K562 (cell line): ENCODE results near the gene CSMD2. TPM values are rescaled to one million over a fixed set of nuclear protein-coding genes. Genes with fewer than 3 reads are reported as not detected.

Experiments used
- ATAC-seq: fragments of 200-7000 bp; cut with Tn5 transposase; 3 replicates; pipeline ENCODE4 v1.9.1; 2020; ENCODE audit warnings: moderate library complexity
- Bru-seq: library from RNA; stranded (reverse); fragments of 400-500 nt; gene quantifications from one replicate; lab custom pipeline; 2021; lab: Mats Ljungman, UMichigan
- BruChase-seq, 2 experiments: library from RNA; stranded (reverse); fragments of 400-500 nt; gene quantifications; one replicate each; lab custom pipeline; 2021; lab: Mats Ljungman, UMichigan
- BruUV-seq: library from RNA; stranded (reverse); fragments of 400-500 nt; replicated peaks from 2 replicates; lab custom pipeline; 2021; lab: Mats Ljungman, UMichigan
- CTCF ChIA-PET: fragments of 300-600 bp; formaldehyde crosslinking; extraction: SDS; loops from one replicate; lab custom pipeline; 2021; ENCODE audit warnings: low intra/inter-chr PET ratio; lab: Yijun Ruan, JAX
- POLR2A ChIA-PET: fragments of 300-600, 350-650 bp; sonication (Branson Sonifier 250); formaldehyde crosslinking; extraction: SDS; loops from one replicate; lab custom pipeline; 2021; ENCODE audit warnings: antibody characterized with exemption, inconsistent platforms; lab: Yijun Ruan, JAX
- DNase-seq, 4 experiments: peaks; one replicate each; pipeline versions ENCODE4 v3.0.0 to v3.0.0-alpha.2; 2011 to 2018; ENCODE audit warnings: low spot score in 3 of 4, mixed read lengths in 3 of 4; ENCODE audit errors: extremely low read depth in 1 of 4
- FAIRE-seq: peaks from 2 replicates; lab custom pipeline; 2011; peaks lifted over from hg19 to GRCh38; lab: Jason Lieb, UNC
- H2AFZ ChIP-seq: 2 replicates; pipeline ENCODE4 v1.6.0; 2011; ENCODE audit warnings: low read depth, low read length, control low read depth, inconsistent platforms
- H3K27ac ChIP-seq: fragments of 200-600 bp; 3 replicates; pipeline ENCODE4 v1.8.0; 2011; ENCODE audit warnings: low read depth, mild to moderate bottlenecking, control low read depth, inconsistent platforms, low read length, moderate library complexity, mixed read lengths; ENCODE audit errors: extremely low read depth
- H3K27me3 ChIP-seq, 2 experiments: fragments of 300-600 bp in 1 of 2; 2 replicates in 1 of 2; 3 replicates in 1 of 2; pipeline versions ENCODE4 v1.6.0 to v1.8.0; 2011; ENCODE audit warnings: inconsistent platforms in 2 of 2, low read length in 2 of 2, mild to moderate bottlenecking in 1 of 2, mixed read lengths in 1 of 2, moderate library complexity in 1 of 2; ENCODE audit not compliant: control insufficient read depth in 2 of 2, insufficient read depth in 2 of 2
- H3K36me3 ChIP-seq: fragments of 300-600 bp; 3 replicates; pipeline ENCODE4 v1.8.0; 2011; ENCODE audit warnings: mild to moderate bottlenecking, low read length, inconsistent platforms; ENCODE audit not compliant: control insufficient read depth, insufficient read depth
- H3K4me1 ChIP-seq, 2 experiments: fragments of 200-600 bp in 1 of 2; replicated peaks in 1 of 2; 2 replicates in 1 of 2; 3 replicates in 1 of 2; pipeline versions ENCODE4 v1.5.1 to v1.8.0; 2011; ENCODE audit warnings: inconsistent platforms in 2 of 2, low read length in 2 of 2, mild to moderate bottlenecking in 1 of 2, mixed read lengths in 1 of 2, moderate library complexity in 1 of 2; ENCODE audit not compliant: control insufficient read depth in 2 of 2, insufficient read depth in 2 of 2
- H3K4me2 ChIP-seq: 2 replicates; pipeline ENCODE4 v1.6.1; 2011; ENCODE audit warnings: low read length, control low read depth, inconsistent platforms, mixed read lengths; ENCODE audit not compliant: insufficient read depth
- H3K4me3 ChIP-seq: fragments of 200-600 bp; sonication (generic), shearing (Covaris generic); 2 replicates; pipeline ENCODE4 v1.5.1; 2016; ENCODE audit warnings: control low read depth, inconsistent platforms
- H3K79me2 ChIP-seq: fragments of 200-600 bp; 3 replicates; pipeline ENCODE4 v1.8.0; 2011; ENCODE audit warnings: low read length, inconsistent platforms; ENCODE audit not compliant: control insufficient read depth, insufficient read depth
- H3K9ac ChIP-seq, 2 experiments: 2 replicates each; pipeline versions ENCODE4 v1.6.0 to v1.6.1; 2011; ENCODE audit warnings: low read depth in 2 of 2, low read length in 2 of 2, control low read depth in 1 of 2, inconsistent platforms in 1 of 2, mild to moderate bottlenecking in 1 of 2, mixed read lengths in 1 of 2; ENCODE audit not compliant: insufficient read depth in 1 of 2
- H3K9me1 ChIP-seq: one replicate; pipeline ENCODE4 v1.6.0; 2011; ENCODE audit warnings: inconsistent platforms, mild to moderate bottlenecking, low read length, moderate library complexity; ENCODE audit not compliant: control insufficient read depth, insufficient read depth
- H3K9me3 ChIP-seq: replicated peaks from 2 replicates; pipeline ENCODE4 v1.5.1; 2011; ENCODE audit warnings: low read depth, low read length, inconsistent platforms; ENCODE audit not compliant: control insufficient read depth, insufficient read depth
- H4K20me1 ChIP-seq: replicated peaks from 2 replicates; pipeline ENCODE4 v1.6.1; 2011; ENCODE audit warnings: low read length, inconsistent platforms, mixed read lengths; ENCODE audit not compliant: control insufficient read depth, insufficient read depth
- CTBP1 ChIP-seq: fragments of 450-650 bp; IDR thresholded peaks from 2 replicates; pipeline ENCODE4 v1.6.1; 2016; ENCODE audit warnings: borderline replicate concordance
- ESRRA ChIP-seq: fragments of 450-650 bp; IDR thresholded peaks from 2 replicates; pipeline ENCODE4 v1.6.1; 2014; ENCODE audit warnings: low read depth, mild to moderate bottlenecking, moderate library complexity, borderline replicate concordance
- FOXP1 ChIP-seq: sonication (generic); formaldehyde crosslinking; IDR thresholded peaks from 2 replicates; pipeline ENCODE4 v1.8.0; 2022; ENCODE audit warnings: mild to moderate bottlenecking, missing genetic modification reagents
- WGBS: fragments of 100-300 bp; shearing (Covaris generic); methylation state at CpG from one replicate; pipeline ENCODE4 v1.1.6; 2016; ENCODE audit warnings: low coverage, mixed read lengths; ENCODE audit not compliant: insufficient coverage; ENCODE audit errors: missing lambda C conversion rate; 5-methylcytosine and 5-hydroxymethylcytosine counted together
- in situ Hi-C: fragments of 300-500 bp; cut with MboI; formaldehyde crosslinking; loops from 4 replicates; pipeline ENCODE4 v1.15.0; 2018; ENCODE audit warnings: inconsistent platforms, mixed read lengths
- intact Hi-C: fragments of 100-400 bp; cut with micrococcal nuclease; formaldehyde crosslinking; loops from 2 replicates; pipeline ENCODE4 v1.14.2; 2022
- long read RNA-seq, 3 experiments: library from polyadenylated mRNA in 2 of 3; library from RNA in 1 of 3; unstranded in 2 of 3; stranded (forward) in 1 of 3; transcript quantifications; one replicate each; pipeline ENCODE4 v2.0.0, GENCODE V29; 2019 to 2022
- polyA minus RNA-seq, 3 experiments: library from RNA; depleted of rRNA, polyadenylated mRNA; stranded (reverse); fragments of >200 nt; gene quantifications; 2 replicates each; pipeline ENCODE4 v1.2.3, GENCODE V29; 2011
- polyA plus RNA-seq, 8 experiments: library from polyadenylated mRNA; depleted of rRNA in 4 of 8; stranded (reverse) in 5 of 8; unstranded in 3 of 8; fragments of >200 nt; fragmentation: Nextera tagmentation in 2 of 8; fragmentation: Illumina TruSeq in 1 of 8; extraction: Ambion mirVana in 2 of 8; extraction: Trizol in 1 of 8; gene quantifications; 2 replicates each; pipeline versions ENCODE4 v1.2.1 to v1.2.3, GENCODE V29; 2011 to 2014; ENCODE audit warnings: inconsistent platforms in 1 of 8, missing spikeins in 1 of 8
- total RNA-seq, 7 experiments: library from RNA; depleted of rRNA in 6 of 7; stranded (reverse); fragments of >200 nt in 6 of 7; fragmentation: Illumina TruSeq in 2 of 7; extraction: Trizol in 2 of 7; gene quantifications; 2 replicates each; pipeline versions ENCODE4 v1.2.1 to v1.2.3, GENCODE V29; 2011 to 2021; ENCODE audit warnings: low replicate concordance in 1 of 7
- TF ChIP-seq, protein P1 (sequence below): fragments of 450-650 bp; IDR thresholded peaks from 2 replicates; pipeline ENCODE4 v1.6.1; 2018; ENCODE audit not compliant: partially characterized antibody

The CSMD2 gene
- total RNA-seq (2011; cell fraction: chromatin; rRNA removed; ENCODE audit: low replicate concordance): not detected in 2 replicates
- not detected in 2 replicates for total RNA-seq (2011; cell fraction: nucleolus; rRNA removed)
- not detected in 2 replicates for total RNA-seq (2011; cell fraction: nucleoplasm; rRNA removed)
- total RNA-seq (2014; rRNA removed): not detected in 2 replicates
- not detected in 2 replicates for total RNA-seq (2014; rRNA removed; fragmentation: Illumina TruSeq; extraction: Trizol)
- 0.11 TPM in 1 of 2 replicates, not detected in the other for total RNA-seq (2015; rRNA removed; fragmentation: Illumina TruSeq; extraction: Trizol)
- not detected in 2 replicates for total RNA-seq (2021)
- polyA plus RNA-seq (2011; rRNA removed): not detected in 2 replicates
- polyA plus RNA-seq (2011; cell fraction: cytosol; rRNA removed): not detected in 2 replicates
- polyA plus RNA-seq (2011; cell fraction: nucleus; rRNA removed): not detected in 2 replicates
- polyA plus RNA-seq (2012): 0.01 TPM in 1 of 2 replicates, not detected in the other
- polyA plus RNA-seq (2014; fragmentation: Illumina TruSeq; extraction: Trizol): not detected in 2 replicates
- polyA plus RNA-seq (2014; fragmentation: Nextera tagmentation; extraction: Ambion mirVana): not detected
- not detected in 2 replicates for polyA plus RNA-seq (2014; rRNA removed)
- not detected in 2 replicates for polyA minus RNA-seq (2011; rRNA and poly(A)+ RNA removed)
- polyA minus RNA-seq (2011; cell fraction: cytosol; rRNA and poly(A)+ RNA removed): not detected in 2 replicates
- not detected in 2 replicates for polyA minus RNA-seq (2011; cell fraction: nucleus; rRNA and poly(A)+ RNA removed)
- Bru-seq, nascent RNA: percentile 2 among the genes with signal in this experiment
- BruChase-seq, experiment 1, labeled RNA remaining after a 2-hour chase: percentile 1 among the genes with signal in this experiment
- percentile 2 among the genes with signal in this experiment for BruChase-seq, experiment 2, labeled RNA remaining after a 6-hour chase
- long read RNA-seq, experiment 1: 0 reads
- long read RNA-seq, experiment 2: 0 reads
- long read RNA-seq, experiment 3: 0 reads

- WGBS: 52% methylated on average over 22 of the region's 78 CpGs
- Histone ChIP-seq H4K20me1 (no peaks in the 10 kb centered on the region), H3K79me2 (no peaks in the 10 kb centered on the region), H3K9ac (no peak within 1 kb of the TSS), H3K27me3 (peaks cover 2 to 18% of the 10 kb centered on the region in 2 experiments; a peak in 4 of 5 replicates), H3K4me3 (no peak within 1 kb of the TSS), H3K9me3 (no peaks in the 10 kb centered on the region), H3K9me1 (no peaks in the 10 kb centered on the region), H3K36me3 (no peaks in the 10 kb centered on the region), H2AFZ (no peak within 1 kb of the TSS), H3K27ac (no peak within 1 kb of the TSS), H3K4me2 (no peak within 1 kb of the TSS)
- intact Hi-C loops: no loop called here
- ATAC-seq (no peak), FAIRE-seq (no peak), DNase-seq (no peak)
- ChIA-PET CTCF (no interaction called here), POLR2A (interaction anchor here (0.8 kb wide), 1 partner anchor 21 kb away, joined by 3 read pairs; no protein-coding TSS in a partner anchor)
- no TSS peak for BruUV-seq
- TF ChIP-seq ESRRA (no peak), CTBP1 (no peak), FOXP1 (CRISPR knock-in tag) (no peak)
- TF ChIP-seq, protein P1, sequence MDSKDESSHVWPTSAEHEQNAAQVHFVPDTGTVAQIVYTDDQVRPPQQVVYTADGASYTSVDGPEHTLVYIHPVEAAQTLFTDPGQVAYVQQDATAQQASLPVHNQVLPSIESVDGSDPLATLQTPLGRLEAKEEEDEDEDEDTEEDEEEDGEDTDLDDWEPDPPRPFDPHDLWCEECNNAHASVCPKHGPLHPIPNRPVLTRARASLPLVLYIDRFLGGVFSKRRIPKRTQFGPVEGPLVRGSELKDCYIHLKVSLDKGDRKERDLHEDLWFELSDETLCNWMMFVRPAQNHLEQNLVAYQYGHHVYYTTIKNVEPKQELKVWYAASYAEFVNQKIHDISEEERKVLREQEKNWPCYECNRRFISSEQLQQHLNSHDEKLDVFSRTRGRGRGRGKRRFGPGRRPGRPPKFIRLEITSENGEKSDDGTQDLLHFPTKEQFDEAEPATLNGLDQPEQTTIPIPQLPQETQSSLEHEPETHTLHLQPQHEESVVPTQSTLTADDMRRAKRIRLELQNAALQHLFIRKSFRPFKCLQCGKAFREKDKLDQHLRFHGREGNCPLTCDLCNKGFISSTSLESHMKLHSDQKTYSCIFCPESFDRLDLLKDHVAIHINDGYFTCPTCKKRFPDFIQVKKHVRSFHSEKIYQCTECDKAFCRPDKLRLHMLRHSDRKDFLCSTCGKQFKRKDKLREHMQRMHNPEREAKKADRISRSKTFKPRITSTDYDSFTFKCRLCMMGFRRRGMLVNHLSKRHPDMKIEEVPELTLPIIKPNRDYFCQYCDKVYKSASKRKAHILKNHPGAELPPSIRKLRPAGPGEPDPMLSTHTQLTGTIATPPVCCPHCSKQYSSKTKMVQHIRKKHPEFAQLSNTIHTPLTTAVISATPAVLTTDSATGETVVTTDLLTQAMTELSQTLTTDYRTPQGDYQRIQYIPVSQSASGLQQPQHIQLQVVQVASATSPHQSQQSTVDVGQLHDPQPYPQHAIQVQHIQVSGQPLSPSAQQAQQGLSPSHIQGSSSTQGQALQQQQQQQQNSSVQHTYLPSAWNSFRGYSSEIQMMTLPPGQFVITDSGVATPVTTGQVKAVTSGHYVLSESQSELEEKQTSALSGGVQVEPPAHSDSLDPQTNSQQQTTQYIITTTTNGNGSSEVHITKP: peak; percentile 43
- TF ChIP-seq, all 486 proteins: peak for 1
- H3K4me1 ChIP-seq: peaks cover 0 to 10% of the 10 kb centered on the region in 2 experiments; a peak in 2 of 5 replicates
- in situ Hi-C loops: no loop called here
These were observed at the start of gene CSMD2 for GRCh38 chr1:34164771-34165391. Gene CSMD2 (minus strand): TSS chr1:34165230. CDS start chr1:34165097, 133 bp downstream.
